Measurements from ENCODE around the gene LRRC8E.

Gene LRRC8E

DNA sequence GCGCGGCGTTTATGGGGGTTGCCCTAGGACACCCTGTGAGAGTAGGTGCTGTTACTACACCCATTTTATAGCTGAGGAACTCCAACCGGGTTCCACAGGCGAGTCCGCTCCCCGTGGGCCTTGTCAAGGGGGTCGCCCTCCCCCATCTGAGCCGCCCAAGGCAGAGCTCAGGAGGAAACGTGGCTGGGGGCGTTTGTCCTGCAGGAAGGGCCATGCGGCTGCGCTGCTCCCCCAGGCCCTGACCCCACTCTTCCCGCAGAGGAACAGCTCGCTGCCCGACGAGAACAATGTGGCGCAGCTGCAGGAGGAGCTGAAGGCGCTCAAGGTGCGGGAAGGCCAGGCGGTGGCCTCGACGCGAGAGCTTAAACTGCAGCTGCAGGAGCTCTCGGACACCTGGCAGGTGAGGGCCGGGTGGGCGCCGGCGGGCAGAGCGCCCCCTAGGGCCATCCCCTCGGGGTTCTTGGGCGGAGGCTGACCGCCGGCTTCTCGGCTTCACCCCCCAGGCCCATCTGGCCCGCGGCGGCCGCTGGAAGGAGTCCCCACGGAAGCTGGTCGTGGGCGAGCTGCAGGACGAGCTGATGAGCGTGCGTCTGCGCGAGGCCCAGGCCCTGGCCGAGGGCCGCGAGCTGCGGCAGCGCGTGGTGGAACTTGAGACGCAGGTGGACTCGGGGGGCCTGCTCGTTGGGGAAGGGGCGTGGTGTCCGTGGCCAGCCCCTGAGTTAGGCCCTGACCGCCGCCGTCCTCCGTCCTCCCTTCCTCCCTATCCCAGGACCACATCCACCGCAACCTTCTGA, 26.5 kb upstream of the LRRC8E start:
- no peak overlapping the region for H3K27ac ChIP-seq
- no peak for TF ChIP-seq CTCF (conservative IDR thresholded peaks at IDR 0.05)

DNA sequence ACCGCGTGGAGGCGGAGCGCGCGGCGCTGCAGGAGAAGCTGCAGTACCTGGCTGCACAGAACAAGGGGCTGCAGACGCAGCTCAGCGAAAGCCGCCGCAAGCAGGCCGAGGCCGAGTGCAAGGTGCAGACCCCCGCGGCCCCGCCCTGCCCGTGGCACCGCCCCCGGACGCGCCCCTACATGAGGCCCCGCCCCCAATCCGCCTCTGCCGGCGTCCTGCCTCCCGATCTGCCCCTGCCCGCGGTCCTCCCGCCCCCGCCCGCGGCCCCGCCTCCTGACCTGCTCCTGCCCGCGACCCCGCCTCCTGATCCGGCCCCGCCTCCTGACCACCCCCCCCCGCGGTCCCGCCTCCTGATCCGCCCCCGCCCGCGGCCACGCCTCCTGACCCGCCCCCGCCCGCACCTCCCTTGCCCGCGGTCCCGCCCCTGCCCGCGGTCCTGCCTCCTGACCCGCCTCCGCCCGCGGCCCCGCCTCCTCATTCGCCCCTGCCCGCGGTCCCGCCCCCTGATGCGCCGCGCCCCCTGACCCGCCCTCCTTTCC, 25.8 kb upstream of the LRRC8E start:
- no peak for TF ChIP-seq CTCF (conservative IDR thresholded peaks at IDR 0.05)
- H3K27ac ChIP-seq, result no peak overlapping the region

DNA sequence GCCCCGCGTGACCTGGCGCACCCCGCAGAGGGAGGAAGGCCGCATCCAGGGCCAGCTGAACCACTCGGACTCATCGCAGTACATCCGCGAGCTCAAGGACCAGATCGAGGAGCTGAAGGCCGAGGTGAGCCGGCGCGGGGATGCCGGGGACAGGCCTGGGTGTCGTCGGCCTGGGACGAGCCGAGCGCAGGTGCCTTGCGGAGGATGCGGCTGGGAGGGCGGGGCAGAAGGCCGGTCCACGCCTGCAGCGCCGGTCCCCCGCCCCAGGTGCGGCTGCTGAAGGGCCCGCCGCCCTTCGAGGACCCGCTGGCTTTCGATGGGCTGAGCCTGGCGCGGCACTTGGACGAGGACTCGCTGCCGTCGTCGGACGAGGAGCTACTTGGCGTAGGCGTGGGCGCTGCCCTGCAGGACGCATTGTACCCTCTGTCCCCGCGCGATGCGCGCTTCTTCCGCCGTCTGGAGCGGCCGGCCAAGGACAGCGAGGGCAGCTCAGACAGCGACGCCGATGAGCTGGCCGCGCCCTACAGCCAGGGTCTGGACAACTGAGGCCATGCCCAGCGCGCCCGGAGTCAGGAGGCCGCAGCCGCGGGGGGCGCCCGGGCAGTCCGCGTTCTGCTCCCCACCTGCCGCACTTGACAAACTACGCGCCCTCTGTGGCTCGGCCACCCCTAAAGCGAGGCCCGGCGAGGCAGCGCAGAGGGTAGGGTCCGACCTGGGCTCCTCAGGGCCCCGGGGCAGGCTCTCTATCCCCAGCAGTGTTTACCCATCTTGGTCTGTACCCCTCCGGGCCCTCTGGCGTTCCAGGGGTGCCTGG, 24.9 kb upstream of the LRRC8E start:
- no peak overlapping the region for H3K27ac ChIP-seq
- no peak for TF ChIP-seq CTCF (conservative IDR thresholded peaks at IDR 0.05)

- TF ChIP-seq CTCF (conservative IDR thresholded peaks at IDR 0.05), result no peak
These were observed 24.2 kb upstream of the LRRC8E start for GRCh38 chr19:7863971-7864689.

GRCh38 chr19:7864690-7865074, 23.6 kb upstream of the LRRC8E start:
- H3K27ac ChIP-seq, result no peak overlapping the region
- no peak for TF ChIP-seq CTCF (conservative IDR thresholded peaks at IDR 0.05)

More at GRCh38 chr19:7863971-7864689, 24.2 kb upstream of the LRRC8E start:
- no peak overlapping the region for H3K27ac ChIP-seq

- TF ChIP-seq CTCF (conservative IDR thresholded peaks at IDR 0.05), result no peak
- H3K27ac ChIP-seq, result no peak overlapping the region
These were observed 22.9 kb upstream of the LRRC8E start for GRCh38 chr19:7865262-7865911.

Data from VCaP (cell line).